Measurements from ENCODE around the gene NTM.

Gene NTM

GRCh38 chr11:131819865-131820264, 449.4 kb downstream of the NTM start:
- no peak for TF ChIP-seq CTCF (IDR thresholded peaks at IDR 0.05; ENCODE audit: low read length)
- no peak for TF ChIP-seq EZH2 (IDR thresholded peaks at IDR 0.05; ENCODE audit: borderline replicate concordance, low read length)
- no peaks in the 10 kb centered on the region for H3K27me3 ChIP-seq (ENCODE audit: insufficient read depth, low read length)
- no peak overlapping the region for H3K4me3 ChIP-seq (ENCODE audit: low read depth, low read length, poor library complexity, severe bottlenecking)
- H3K9ac ChIP-seq (ENCODE audit: low read length) = no peak overlapping the region
- H4K20me1 ChIP-seq (ENCODE audit: insufficient read depth, low read length) = no peaks in the 10 kb centered on the region
- no peaks in the 10 kb centered on the region for H3K79me2 ChIP-seq (ENCODE audit: insufficient read depth, low read length)
- H3F3A ChIP-seq (ENCODE audit: insufficient read depth, low read length) = no peaks in the 10 kb centered on the region
- H3K4me2 ChIP-seq (ENCODE audit: low read length) = no peak overlapping the region
- H3K9me2 ChIP-seq (ENCODE audit: low read depth, low read length) = no peaks in the 10 kb centered on the region
- no peaks in the 10 kb centered on the region for H3K4me1 ChIP-seq (ENCODE audit: insufficient read depth, low read length, severe bottlenecking)
- no peak overlapping the region for H3K27ac ChIP-seq (ENCODE audit: low read depth, low read length, poor library complexity, severe bottlenecking)
- H3K9me3 ChIP-seq (ENCODE audit: low read length) = no peaks in the 10 kb centered on the region
- no peak overlapping the region for H2AFZ ChIP-seq (ENCODE audit: low read length)
- no peaks in the 10 kb centered on the region for H3K36me3 ChIP-seq (ENCODE audit: insufficient read depth, low read length)

- no peaks in the 10 kb centered on the region for H3K36me3 ChIP-seq (ENCODE audit: insufficient read depth, low read length)
- no peaks in the 10 kb centered on the region for H3K79me2 ChIP-seq (ENCODE audit: insufficient read depth, low read length)
- H3K4me3 ChIP-seq (ENCODE audit: low read depth, low read length, poor library complexity, severe bottlenecking) = no peak overlapping the region
- no peak overlapping the region for H3K4me2 ChIP-seq (ENCODE audit: low read length)
- H4K20me1 ChIP-seq (ENCODE audit: insufficient read depth, low read length) = no peaks in the 10 kb centered on the region
- H3K27me3 ChIP-seq (ENCODE audit: insufficient read depth, low read length) = no peaks in the 10 kb centered on the region
- no peak overlapping the region for H3K9ac ChIP-seq (ENCODE audit: low read length)
- no peak overlapping the region for H2AFZ ChIP-seq (ENCODE audit: low read length)
- H3K27ac ChIP-seq (ENCODE audit: low read depth, low read length, poor library complexity, severe bottlenecking) = no peak overlapping the region
- H3K9me2 ChIP-seq (ENCODE audit: low read depth, low read length) = no peaks in the 10 kb centered on the region
- H3F3A ChIP-seq (ENCODE audit: insufficient read depth, low read length) = no peaks in the 10 kb centered on the region
- TF ChIP-seq CTCF (IDR thresholded peaks at IDR 0.05; ENCODE audit: low read length) (no peak), EZH2 (IDR thresholded peaks at IDR 0.05; ENCODE audit: borderline replicate concordance, low read length) (no peak)
- no peaks in the 10 kb centered on the region for H3K9me3 ChIP-seq (ENCODE audit: low read length)
- no peaks in the 10 kb centered on the region for H3K4me1 ChIP-seq (ENCODE audit: insufficient read depth, low read length, severe bottlenecking)
Observed at GRCh38 chr11:131822506-131822905, 452.1 kb downstream of the NTM start.

- no peak overlapping the region for H3K4me2 ChIP-seq (ENCODE audit: low read length)
- no peaks in the 10 kb centered on the region for H3K4me1 ChIP-seq (ENCODE audit: insufficient read depth, low read length, severe bottlenecking)
- H3K27me3 ChIP-seq (ENCODE audit: insufficient read depth, low read length) = no peaks in the 10 kb centered on the region
- no peak overlapping the region for H3K27ac ChIP-seq (ENCODE audit: low read depth, low read length, poor library complexity, severe bottlenecking)
- no peak overlapping the region for H2AFZ ChIP-seq (ENCODE audit: low read length)
- no peaks in the 10 kb centered on the region for H3K9me3 ChIP-seq (ENCODE audit: low read length)
- TF ChIP-seq EZH2 (IDR thresholded peaks at IDR 0.05; ENCODE audit: borderline replicate concordance, low read length) = no peak
- TF ChIP-seq CTCF (IDR thresholded peaks at IDR 0.05; ENCODE audit: low read length) = no peak
- H3K4me3 ChIP-seq (ENCODE audit: low read depth, low read length, poor library complexity, severe bottlenecking) = no peak overlapping the region
- no peaks in the 10 kb centered on the region for H3F3A ChIP-seq (ENCODE audit: insufficient read depth, low read length)
- H4K20me1 ChIP-seq (ENCODE audit: insufficient read depth, low read length) = no peaks in the 10 kb centered on the region
- no peaks in the 10 kb centered on the region for H3K9me2 ChIP-seq (ENCODE audit: low read depth, low read length)
- H3K9ac ChIP-seq (ENCODE audit: low read length) = no peak overlapping the region
- H3K79me2 ChIP-seq (ENCODE audit: insufficient read depth, low read length) = no peaks in the 10 kb centered on the region
- no peaks in the 10 kb centered on the region for H3K36me3 ChIP-seq (ENCODE audit: insufficient read depth, low read length)
Observed at GRCh38 chr11:131823772-131824171, 453.4 kb downstream of the NTM start.

Data from OCI-LY1 (cell line).